ENCODE data around the gene PSMD2. TPM values are rescaled to one million over a fixed set of nuclear protein-coding genes. Genes with fewer than 3 reads are reported as not detected.

PSMD2 gene
- total RNA-seq, 3 donors from 2014 or later (not counting 1 experiment from before 2014, with no cell fraction given): 218 to 237 (median 231) TPM

- intact Hi-C loops (cut with micrococcal nuclease): loop anchor here (2.0 to 5.0 kb wide), 2 partner anchors 63 to 392 kb away; no protein-coding TSS in a partner anchor
These were observed 9.6 kb upstream of the PSMD2 start for GRCh38 chr3:184289426-184289938.

GRCh38 chr3:184290331-184290730, 8.7 kb upstream of the PSMD2 start:
- Histone ChIP-seq H3K27me3 (ENCODE audit: control insufficient read depth, insufficient read depth, low read length) (no peaks in the 10 kb centered on the region), H3K27ac (ENCODE audit: low read length) (no peak overlapping the region), H3K9me3 (ENCODE audit: control insufficient read depth, insufficient read depth, low read length) (no peaks in the 10 kb centered on the region), H3K36me3 (ENCODE audit: control insufficient read depth, insufficient read depth, low read length) (no peaks in the 10 kb centered on the region), H3K4me1 (ENCODE audit: control insufficient read depth, insufficient read depth, low read length) (no peaks in the 10 kb centered on the region), H3K4me3 (ENCODE audit: low read length) (no peak overlapping the region)
- Mint-ChIP-seq H3K4me1 (no peaks in the 10 kb centered on the region), H3K27ac (no peak overlapping the region), H3K36me3 (no peaks in the 10 kb centered on the region), H3K27me3 (ENCODE audit: low read depth in 2 of 2) (peaks cover 12 to 13% of the 10 kb centered on the region in 2 donors), H3K9me3 (no peaks in the 10 kb centered on the region), H3K4me3 (no peak overlapping the region)
- intact Hi-C loops (cut with micrococcal nuclease): no loop called here
- 93% methylated on average over 10 of the region's 10 CpGs for WGBS (ENCODE audit: insufficient coverage)
- TF ChIP-seq CTCF (IDR thresholded peaks at IDR 0.05): no peak
- DNase-seq: no peak
- no peak for ATAC-seq

More at GRCh38 chr3:184289426-184289938, 9.6 kb upstream of the PSMD2 start:
- H3K4me1 Mint-ChIP-seq: no peaks in the 10 kb centered on the region
- H3K36me3 ChIP-seq (ENCODE audit: control insufficient read depth, insufficient read depth, low read length): no peaks in the 10 kb centered on the region
- no peaks in the 10 kb centered on the region for H3K36me3 Mint-ChIP-seq
- DNase-seq: peak; percentile 28 to 71
- 20% methylated on average over 10 of the region's 10 CpGs for WGBS (ENCODE audit: insufficient coverage)
- H3K27ac ChIP-seq (ENCODE audit: low read length): no peak overlapping the region
- TF ChIP-seq CTCF (IDR thresholded peaks at IDR 0.05): peak; percentile 46
- ATAC-seq: peak; percentile 53 to 63 (median 62)
- H3K4me3 ChIP-seq (ENCODE audit: low read length): no peak overlapping the region
- H3K4me3 Mint-ChIP-seq: no peak overlapping the region
- H3K27me3 Mint-ChIP-seq (ENCODE audit: low read depth in 2 of 2): peaks cover 14 to 20% of the 10 kb centered on the region in 2 donors
- H3K9me3 Mint-ChIP-seq: no peaks in the 10 kb centered on the region
- H3K4me1 ChIP-seq (ENCODE audit: control insufficient read depth, insufficient read depth, low read length): no peaks in the 10 kb centered on the region
- H3K27ac Mint-ChIP-seq: no peak overlapping the region
- no peaks in the 10 kb centered on the region for H3K9me3 ChIP-seq (ENCODE audit: control insufficient read depth, insufficient read depth, low read length)
- H3K27me3 ChIP-seq (ENCODE audit: control insufficient read depth, insufficient read depth, low read length): no peaks in the 10 kb centered on the region

GRCh38 chr3:184291044-184291737, 7.8 kb upstream of the PSMD2 start:
- WGBS (ENCODE audit: insufficient coverage): 88% methylated on average over 22 of the region's 22 CpGs
- ATAC-seq (no peak), DNase-seq (no peak)
- Histone ChIP-seq H3K4me1 (ENCODE audit: control insufficient read depth, insufficient read depth, low read length) (no peaks in the 10 kb centered on the region), H3K4me3 (ENCODE audit: low read length) (no peak overlapping the region), H3K9me3 (ENCODE audit: control insufficient read depth, insufficient read depth, low read length) (no peaks in the 10 kb centered on the region), H3K27me3 (ENCODE audit: control insufficient read depth, insufficient read depth, low read length) (no peaks in the 10 kb centered on the region), H3K36me3 (ENCODE audit: control insufficient read depth, insufficient read depth, low read length) (no peaks in the 10 kb centered on the region), H3K27ac (ENCODE audit: low read length) (no peak overlapping the region)
- no peaks in the 10 kb centered on the region for H3K4me1 Mint-ChIP-seq
- peaks cover 3 to 7% of the 10 kb centered on the region in 2 donors for H3K27me3 Mint-ChIP-seq (ENCODE audit: low read depth in 2 of 2)
- no peak overlapping the region for H3K4me3 Mint-ChIP-seq
- TF ChIP-seq CTCF (IDR thresholded peaks at IDR 0.05): no peak
- H3K9me3 Mint-ChIP-seq: no peaks in the 10 kb centered on the region
- H3K27ac Mint-ChIP-seq: no peak overlapping the region
- no peaks in the 10 kb centered on the region for H3K36me3 Mint-ChIP-seq
- intact Hi-C loops (cut with micrococcal nuclease): no loop called here

Data from natural killer cell (primary cell).